Left forelimb (tissue), 1 donor: ENCODE results near the gene MRPS27.

ENCODE experiments used
- DNase-seq: peaks from one replicate; pipeline ENCODE4 v3.0.0-alpha.2; 2018; ENCODE audit warnings: low spot score

The MRPS27 gene

DNA sequence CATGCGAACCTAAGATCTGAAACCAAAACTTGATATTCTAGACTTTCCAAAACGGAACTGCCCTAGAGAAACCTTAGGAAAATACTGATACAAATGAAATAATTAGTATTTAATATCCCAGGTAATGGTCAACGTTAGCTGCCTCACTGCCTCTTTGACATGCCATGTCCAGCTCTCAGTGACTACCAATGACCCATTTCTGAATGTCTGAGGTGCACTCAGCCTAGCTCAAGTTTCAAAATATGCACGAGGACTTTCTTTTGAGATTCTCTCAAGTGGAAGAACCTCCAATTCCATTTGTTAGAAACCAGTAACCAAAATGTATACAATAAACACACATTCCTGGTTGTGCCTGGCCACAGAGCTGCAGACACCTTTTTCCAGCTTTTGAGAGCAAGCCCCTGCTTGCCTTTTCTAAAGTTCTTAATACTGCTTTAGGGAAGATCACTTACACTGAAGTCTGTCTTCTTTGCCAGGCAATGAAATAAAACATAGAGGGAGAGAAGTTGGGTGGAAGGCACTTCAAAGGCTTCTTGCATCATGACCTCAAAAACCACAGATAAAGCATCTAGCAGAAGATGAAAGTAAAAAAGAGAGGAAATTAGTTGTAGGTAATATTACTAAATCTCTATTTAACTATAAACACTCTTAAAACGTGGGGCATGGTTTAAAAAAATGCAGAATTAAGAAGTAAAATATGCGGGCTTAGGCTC is 87.9 kb downstream of the MRPS27 start:
- DNase-seq = no peak

DNA sequence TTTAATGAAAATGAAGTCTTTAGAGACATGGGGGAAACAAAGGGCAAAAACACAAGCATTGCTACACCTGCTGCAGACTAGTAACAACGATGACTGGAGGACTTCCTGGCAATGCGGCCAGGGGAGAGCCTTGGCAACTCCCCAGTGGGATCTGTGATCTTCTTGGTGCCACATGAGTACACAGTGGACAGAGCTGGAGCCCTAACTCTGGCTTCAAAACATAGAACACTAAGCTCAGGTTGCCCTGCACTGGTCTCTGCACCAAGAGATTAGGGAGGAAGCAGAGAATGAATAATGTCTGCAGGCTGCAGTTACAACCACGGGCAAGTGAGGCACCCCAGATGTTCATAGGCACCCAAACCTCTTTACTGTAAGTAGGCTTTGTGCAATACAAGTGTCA is 91.1 kb downstream of the MRPS27 start:
- no peak for DNase-seq

GRCh38 chr5:72226950-72227349 is 93.1 kb downstream of the MRPS27 start:
- no peak for DNase-seq

DNA sequence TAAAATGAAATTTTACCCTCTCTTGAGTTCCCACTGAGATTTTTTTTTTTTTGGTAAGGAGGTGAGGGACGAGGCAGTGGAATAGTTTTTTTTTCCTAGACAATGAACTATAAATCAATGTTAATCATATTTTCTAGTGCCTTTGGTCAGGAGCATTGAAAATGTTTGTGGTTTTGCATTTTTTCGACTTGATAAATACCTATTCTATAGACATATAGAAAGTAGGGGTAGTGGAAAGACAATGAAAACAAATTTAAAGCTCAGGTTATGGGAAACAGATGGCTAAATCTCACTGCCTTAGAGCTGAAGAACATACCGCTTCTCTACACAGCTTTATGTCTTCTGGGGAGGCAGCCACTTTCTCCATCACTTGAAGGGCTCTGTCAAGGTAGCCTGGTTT is 94.3 kb downstream of the MRPS27 start:
- DNase-seq = no peak

DNA sequence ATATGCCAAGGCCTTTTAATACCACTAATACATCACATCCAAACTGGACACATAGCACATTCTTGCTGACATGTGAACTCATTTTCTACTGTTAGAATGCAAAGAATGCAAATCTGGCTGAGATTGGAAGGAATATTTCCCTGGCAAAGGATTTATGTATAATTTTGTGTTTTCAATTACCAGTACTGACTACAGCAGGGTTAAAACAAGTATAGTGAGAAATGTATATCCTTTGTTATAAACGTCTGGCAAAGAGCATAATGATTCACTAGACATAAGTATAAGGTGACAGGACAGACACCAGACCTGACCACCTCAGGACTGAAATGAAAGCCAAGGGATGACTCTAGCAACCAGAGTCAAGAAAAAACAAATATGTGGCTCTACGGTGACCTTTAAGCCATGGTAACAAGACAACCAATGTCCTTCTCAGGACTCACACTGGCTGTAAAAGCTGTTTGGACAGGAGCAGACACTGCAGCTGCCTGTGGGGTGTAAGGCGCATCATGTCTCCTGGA is 95.0 kb downstream of the MRPS27 start:
- DNase-seq = no peak

DNA sequence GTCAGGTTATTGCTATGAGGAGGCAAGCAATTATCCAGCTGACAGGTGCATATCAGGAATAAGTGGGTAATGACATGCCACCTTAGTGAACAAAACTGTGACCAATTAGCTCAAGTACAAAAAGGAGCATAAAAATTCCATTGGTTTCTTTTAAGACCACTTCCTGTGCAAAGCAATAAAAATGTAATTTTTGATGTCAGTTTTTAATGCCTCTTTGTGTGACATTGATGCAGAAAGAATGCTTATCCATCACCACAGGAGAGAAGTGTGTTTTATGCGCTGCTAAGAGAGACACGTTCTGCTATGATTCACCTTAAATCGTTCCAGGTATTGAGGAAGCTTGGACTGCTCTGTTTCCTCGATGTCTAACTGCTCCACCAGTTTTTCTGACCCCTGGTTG is 96.7 kb downstream of the MRPS27 start:
- no peak for DNase-seq

- DNase-seq = no peak
Measured at GRCh38 chr5:72222521-72222920, 97.5 kb downstream of the MRPS27 start.

GRCh38 chr5:72221541-72221940 is 98.5 kb downstream of the MRPS27 start:
- no peak for DNase-seq

- no peak for DNase-seq
Measured at GRCh38 chr5:72221099-72221498, 98.9 kb downstream of the MRPS27 start.

DNA sequence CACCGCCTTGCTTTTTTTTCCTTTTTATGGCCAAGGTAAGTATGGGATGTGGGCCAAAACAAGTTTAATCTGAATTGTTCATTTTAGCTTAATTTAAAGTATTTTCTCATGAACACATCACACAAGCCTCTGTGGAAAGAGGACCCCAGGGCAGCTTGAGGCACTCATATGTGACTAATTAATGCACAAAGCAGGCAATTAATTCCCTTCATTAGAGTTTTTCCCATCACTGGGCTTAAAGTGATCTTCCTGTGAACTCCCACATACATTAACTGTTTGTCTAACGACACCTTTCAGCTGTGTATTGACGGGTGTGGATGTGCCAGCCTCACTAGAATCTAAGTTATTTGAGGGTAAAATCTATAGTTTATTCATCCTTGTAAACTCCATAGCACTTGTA is 103.3 kb downstream of the MRPS27 start:
- no peak for DNase-seq

DNA sequence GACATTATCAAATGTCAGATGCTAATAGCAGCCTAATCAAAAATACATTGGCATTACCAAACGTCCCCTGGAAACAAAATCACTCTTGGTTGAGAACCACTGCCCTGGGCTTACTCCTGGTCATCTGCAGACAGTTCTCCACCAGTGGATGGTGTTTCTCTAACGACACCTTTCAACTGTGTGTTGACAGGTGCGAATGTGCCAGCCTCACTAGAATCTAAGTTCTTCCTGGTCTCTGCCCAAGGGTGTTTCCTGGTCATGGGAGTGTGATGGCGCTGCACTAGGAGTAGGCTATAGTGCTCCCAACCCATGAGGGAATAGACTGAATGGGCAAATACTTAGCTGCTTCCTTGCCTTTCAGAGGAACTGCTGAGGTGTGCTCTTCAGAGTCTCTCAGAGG is 105.9 kb downstream of the MRPS27 start:
- no peak for DNase-seq

DNA sequence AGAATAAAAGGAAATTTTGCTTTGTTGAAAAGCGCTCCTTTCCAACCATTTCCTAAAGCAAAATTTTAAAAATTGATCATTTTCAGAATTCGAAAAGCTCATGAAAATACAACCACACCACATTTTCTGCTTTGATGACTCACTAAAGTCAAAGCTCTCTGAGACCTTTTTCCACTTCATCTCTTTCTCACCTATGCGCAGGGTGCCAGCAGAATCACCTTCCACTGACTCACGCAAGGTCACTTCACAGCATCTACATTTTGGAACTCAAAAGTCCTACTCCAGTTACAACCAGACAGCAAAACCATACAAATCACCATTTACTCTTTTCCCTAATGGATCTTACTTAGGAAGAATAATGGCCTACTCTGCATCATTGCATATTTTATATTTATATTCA is 106.6 kb downstream of the MRPS27 start:
- DNase-seq = no peak

DNA sequence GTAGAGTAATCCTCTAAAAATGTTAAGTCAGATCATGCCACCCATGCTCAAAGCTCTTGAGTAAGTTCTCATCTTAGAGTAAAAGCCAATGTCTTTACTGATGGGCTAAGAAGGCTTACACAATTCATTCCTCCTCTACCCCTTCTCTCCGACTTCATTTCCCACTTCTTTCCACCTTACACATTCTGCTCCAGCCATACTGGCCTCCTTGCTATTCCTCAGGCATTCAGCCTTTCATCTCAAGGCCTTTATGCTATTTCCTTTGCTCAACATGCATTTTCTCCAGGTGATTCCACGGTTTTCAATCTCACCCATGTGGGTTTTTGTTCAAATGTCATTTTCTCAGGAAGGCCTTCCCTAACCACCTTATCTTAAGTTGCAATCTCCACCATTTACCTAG is 107.9 kb downstream of the MRPS27 start:
- DNase-seq = no peak

DNA sequence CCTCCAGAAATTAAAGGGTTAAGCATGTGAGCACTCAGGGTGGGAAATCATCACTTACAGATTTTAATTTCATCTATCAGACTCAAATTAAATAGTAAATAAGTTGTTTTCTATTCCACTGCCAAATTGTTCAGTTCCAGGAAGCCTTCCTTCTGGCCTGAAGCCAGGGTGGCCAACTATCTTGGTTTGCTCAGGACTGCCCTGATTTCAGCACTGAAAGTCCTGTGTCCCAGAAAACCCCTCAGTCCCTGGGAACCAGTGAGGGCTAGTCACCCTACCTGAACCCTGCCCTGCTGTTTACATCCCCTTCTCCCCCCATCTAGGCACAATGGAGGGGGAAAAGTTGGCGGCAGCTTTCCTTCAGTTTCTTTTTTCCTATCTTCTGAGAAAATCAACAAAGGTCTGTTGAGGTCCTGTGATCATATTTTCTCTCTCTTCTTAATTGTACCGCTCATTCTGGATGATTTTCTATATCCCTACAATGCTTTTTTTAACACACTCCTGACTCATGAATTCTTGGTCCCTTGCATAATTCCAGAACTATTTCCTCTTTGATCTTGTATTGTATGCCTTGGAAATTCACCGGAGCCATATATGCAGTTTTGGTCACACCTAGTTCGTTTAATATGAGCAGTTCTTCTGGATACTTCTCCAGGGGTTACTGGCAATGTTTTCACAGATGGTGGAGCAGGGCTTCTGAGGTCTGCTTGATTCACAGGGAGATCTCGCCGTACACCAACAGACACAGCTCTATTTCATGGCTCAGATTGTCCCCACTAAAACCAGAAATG is 109.0 kb downstream of the MRPS27 start:
- DNase-seq = no peak

GRCh38 chr5:72209147-72210115 is 110.6 kb downstream of the MRPS27 start:
- no peak for DNase-seq

GRCh38 chr5:72208324-72208926 is 111.6 kb downstream of the MRPS27 start:
- DNase-seq = no peak

DNA sequence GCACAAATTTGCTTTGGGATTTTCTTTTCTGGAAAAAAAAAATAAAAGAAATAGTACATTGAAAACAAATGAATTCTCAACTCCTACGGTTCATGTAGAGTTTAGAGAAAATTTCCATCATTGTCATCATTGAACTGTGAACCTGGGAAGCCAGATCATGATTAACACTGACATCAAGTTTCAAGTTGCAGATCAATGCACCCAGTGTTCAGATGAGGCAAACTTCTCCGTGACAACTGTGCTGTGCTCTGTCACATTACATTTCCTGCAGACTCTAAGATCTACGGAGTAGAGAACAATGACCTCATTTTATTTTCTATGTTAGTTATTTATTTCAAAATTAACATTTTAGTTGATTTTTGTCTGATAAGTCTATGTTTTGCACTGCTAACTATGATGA is 113.0 kb downstream of the MRPS27 start:
- no peak for DNase-seq

DNA sequence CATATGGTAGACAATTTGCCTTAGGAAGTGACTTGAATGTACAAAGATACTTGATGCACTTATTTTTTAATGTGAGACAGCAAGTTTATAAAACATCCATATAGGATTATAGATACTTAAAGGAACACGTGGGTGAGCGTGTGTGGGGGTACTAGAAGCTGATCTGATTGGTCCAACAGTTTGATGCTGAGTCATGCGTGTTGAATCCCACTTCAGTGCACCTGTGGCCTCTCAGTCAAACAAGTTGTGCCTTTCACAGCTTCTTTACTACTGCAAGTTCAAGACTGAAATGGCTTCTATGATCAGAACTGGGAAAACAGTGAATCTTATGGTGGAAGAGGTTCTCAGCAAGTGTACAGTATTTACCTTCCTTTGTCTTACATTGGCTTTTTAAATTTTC is 113.9 kb downstream of the MRPS27 start:
- DNase-seq = no peak

GRCh38 chr5:72205431-72206009 is 114.5 kb downstream of the MRPS27 start:
- no peak for DNase-seq

GRCh38 chr5:72204946-72205345 is 115.1 kb downstream of the MRPS27 start:
- no peak for DNase-seq

- no peak for DNase-seq
Measured at GRCh38 chr5:72203251-72203845, 116.7 kb downstream of the MRPS27 start.
